ENCODE data around the gene IFIT1B. TPM values are rescaled to one million over a fixed set of nuclear protein-coding genes. Genes with fewer than 3 reads are reported as not detected.
A peak's percentile ranks its signal among the peaks of the same experiment; 100 is the strongest.
"Not testable (repeated sequence)": the region's sequence is repeated elsewhere in the genome, so short reads cannot be mapped to it uniquely, and the experiment has no call there.

IFIT1B gene
- total RNA-seq = not detected
- long read RNA-seq = 0 reads

- no peak for DNase-seq (ENCODE audit: missing footprints)
These were observed at the start of gene IFIT1B for GRCh38 chr10:89377705-89378637. Gene IFIT1B, plus strand, starts transcription at chr10:89378056. Its CDS starts 80 bp downstream, at chr10:89378136.

GRCh38 chr10:89329151-89329550 lies 48.7 kb upstream of the IFIT1B start:
- ATAC-seq (no peak), DNase-seq (ENCODE audit: missing footprints) (no peak)
- intact Hi-C loops (cut with DNase I) = loop anchor here (2.0 to 5.0 kb wide), 3 partner anchors 26 to 47 kb away; partner anchors contain the start of gene IFIT2

More at GRCh38 chr10:89377705-89378637, at the start of gene IFIT1B:
- no peak for ATAC-seq
- intact Hi-C loops (cut with DNase I) = no loop called here

GRCh38 chr10:89330014-89330413 lies 47.8 kb upstream of the IFIT1B start:
- DNase-seq (ENCODE audit: missing footprints); ATAC-seq; intact Hi-C loops (cut with DNase I): not testable (repeated sequence)

- no peak for ATAC-seq
- no peak for DNase-seq (ENCODE audit: missing footprints)
- intact Hi-C loops (cut with DNase I) = no loop called here
These were observed 47.2 kb upstream of the IFIT1B start for GRCh38 chr10:89330537-89331212.

- intact Hi-C loops (cut with DNase I); DNase-seq (ENCODE audit: missing footprints); ATAC-seq: not testable (repeated sequence)
These were observed 46.3 kb upstream of the IFIT1B start for GRCh38 chr10:89331487-89332122.

GRCh38 chr10:89332123-89332633 lies 45.7 kb upstream of the IFIT1B start:
- DNase-seq (ENCODE audit: missing footprints) (no peak), ATAC-seq (peak; percentile 52)
- intact Hi-C loops (cut with DNase I) = no loop called here

- intact Hi-C loops (cut with DNase I) = no loop called here
- ATAC-seq (no peak), DNase-seq (ENCODE audit: missing footprints) (no peak)
These were observed 42.6 kb upstream of the IFIT1B start for GRCh38 chr10:89335226-89335625.

- intact Hi-C loops (cut with DNase I) = no loop called here
- no peak for ATAC-seq
These were observed 41.6 kb upstream of the IFIT1B start for GRCh38 chr10:89336241-89336640.

GRCh38 chr10:89337484-89337883 lies 40.4 kb upstream of the IFIT1B start:
- ATAC-seq (no peak), DNase-seq (ENCODE audit: missing footprints) (no peak)
- intact Hi-C loops (cut with DNase I) = no loop called here

More at GRCh38 chr10:89336241-89336640, 41.6 kb upstream of the IFIT1B start:
- DNase-seq (ENCODE audit: missing footprints) = no peak

GRCh38 chr10:89338713-89339112 lies 39.1 kb upstream of the IFIT1B start:
- DNase-seq (ENCODE audit: missing footprints) (no peak), ATAC-seq (no peak)
- intact Hi-C loops (cut with DNase I) = no loop called here

- intact Hi-C loops (cut with DNase I) = no loop called here
- no peak for ATAC-seq
- DNase-seq (ENCODE audit: missing footprints) = no peak
These were observed 38.0 kb upstream of the IFIT1B start for GRCh38 chr10:89339875-89340274.

GRCh38 chr10:89341649-89342048 lies 36.2 kb upstream of the IFIT1B start:
- ATAC-seq (no peak), DNase-seq (ENCODE audit: missing footprints) (no peak)
- intact Hi-C loops (cut with DNase I) = no loop called here

- intact Hi-C loops (cut with DNase I) = no loop called here
- ATAC-seq = no peak
These were observed 35.5 kb upstream of the IFIT1B start for GRCh38 chr10:89342206-89342958.

GRCh38 chr10:89343089-89343767 lies 34.6 kb upstream of the IFIT1B start:
- intact Hi-C loops (cut with DNase I) = no loop called here

More at GRCh38 chr10:89342206-89342958, 35.5 kb upstream of the IFIT1B start:
- no peak for DNase-seq (ENCODE audit: missing footprints)

GRCh38 chr10:89344156-89344555 lies 33.7 kb upstream of the IFIT1B start:
- DNase-seq (ENCODE audit: missing footprints) (no peak), ATAC-seq (no peak)
- intact Hi-C loops (cut with DNase I) = no loop called here

More at GRCh38 chr10:89343089-89343767, 34.6 kb upstream of the IFIT1B start:
- DNase-seq (ENCODE audit: missing footprints) (no peak), ATAC-seq (no peak)

- no peak for DNase-seq (ENCODE audit: missing footprints)
- intact Hi-C loops (cut with DNase I) = no loop called here
- ATAC-seq = no peak
These were observed 32.4 kb upstream of the IFIT1B start for GRCh38 chr10:89345367-89346000.

Measured in Right ventricle myocardium inferior (tissue), 1 donor.